A549 (cell line): ENCODE results near the gene MRPS26.

ENCODE experiments used
- BHLHE40 ChIP-seq: IDR thresholded peaks from 2 replicates; pipeline ENCODE4 v1.6.1; 2012; ENCODE audit warnings: low read depth, low read length, inconsistent platforms
- CHD2 ChIP-seq: fragments of 150-350 bp; IDR thresholded peaks from 2 replicates; pipeline ENCODE4 v1.6.1; 2014; ENCODE audit warnings: low read length; ENCODE audit not compliant: partially characterized antibody
- CTCF ChIP-seq: fragments of >200 bp; sonication (Bioruptor Twin); formaldehyde crosslinking; IDR thresholded peaks from 3 replicates; pipeline ENCODE4 v1.5.1; 2016
- ELK1 ChIP-seq: fragments of 150-350 bp; IDR thresholded peaks from 2 replicates; pipeline ENCODE4 v1.6.1; 2014; ENCODE audit warnings: low read depth, mild to moderate bottlenecking, low read length
- FOXS1 ChIP-seq: fragments of 250-450 bp; sonication (Bioruptor Pico); IDR thresholded peaks from 2 replicates; pipeline ENCODE4 v1.5.0; 2020; ENCODE audit warnings: mild to moderate bottlenecking, moderate library complexity
- HOXB13 ChIP-seq: fragments of 250-450 bp; sonication (Bioruptor Pico); IDR thresholded peaks from 2 replicates; pipeline ENCODE4 v1.5.0; 2020; ENCODE audit warnings: low read depth, mild to moderate bottlenecking, moderate library complexity
- NR3C1 ChIP-seq: fragments of >200 bp; sonication (Bioruptor Twin); formaldehyde crosslinking; IDR thresholded peaks from 3 replicates; pipeline ENCODE4 v1.6.1; 2017
- POLR2A ChIP-seq: IDR thresholded peaks from 2 replicates; pipeline ENCODE4 v1.6.1; 2012; ENCODE audit warnings: mild to moderate bottlenecking, low read length
- RAD21 ChIP-seq, 2 experiments: fragments of >200 bp in 1 of 2; sonication (Bioruptor Twin) in 1 of 2; formaldehyde crosslinking in 1 of 2; IDR thresholded peaks in 1 of 2; conservative IDR thresholded peaks in 1 of 2; 2 replicates in 1 of 2; 3 replicates in 1 of 2; pipeline ENCODE4 v1.6.1; 2012 to 2018; ENCODE audit warnings: inconsistent platforms in 1 of 2
- REST ChIP-seq: fragments of 200-600 bp; sonication (generic); IDR thresholded peaks from 2 replicates; pipeline ENCODE4 v1.6.1; 2016; ENCODE audit warnings: antibody characterized with exemption, mild to moderate bottlenecking, moderate library complexity
- SMC3 ChIP-seq: fragments of >200 bp; sonication (Bioruptor Twin); formaldehyde crosslinking; IDR thresholded peaks from 3 replicates; pipeline ENCODE4 v1.6.1; 2018; ENCODE audit warnings: inconsistent platforms
- TP53 ChIP-seq: fragments of 250-450 bp; sonication (Bioruptor Pico); IDR thresholded peaks from 2 replicates; pipeline ENCODE4 v1.5.0; 2021; ENCODE audit warnings: mild to moderate bottlenecking, moderate library complexity

GRCh38 chr20:3092611-3093379, 46.9 kb downstream of the MRPS26 start:
- TF ChIP-seq POLR2A: no peak
- TF ChIP-seq CTCF: no peak
- TF ChIP-seq NR3C1: no peak
- no peak for TF ChIP-seq BHLHE40
- TF ChIP-seq TP53 (CRISPR knock-in tag): no peak
- no peak for TF ChIP-seq RAD21 (conservative IDR thresholded peaks at IDR 0.05 in 1 of 2, IDR thresholded peaks at IDR 0.05 in 1 of 2)
- TF ChIP-seq SMC3: no peak
- TF ChIP-seq ELK1: no peak
- TF ChIP-seq CHD2: no peak
- TF ChIP-seq HOXB13: no peak
- no peak for TF ChIP-seq REST
- TF ChIP-seq FOXS1 (CRISPR knock-in tag): no peak
